COLO668 (cell line): ENCODE measurements around the gene EGFL8.

Experiments used
- DNase-seq: peaks from one replicate; lab custom pipeline; 2025; ENCODE audit not compliant: unreplicated experiment; lab: John Stamatoyannopoulos, UW

The EGFL8 gene

GRCh38 chr6:32167154-32167760 is 2.9 kb downstream of the EGFL8 start:
- peak; percentile 87 for DNase-seq

DNA sequence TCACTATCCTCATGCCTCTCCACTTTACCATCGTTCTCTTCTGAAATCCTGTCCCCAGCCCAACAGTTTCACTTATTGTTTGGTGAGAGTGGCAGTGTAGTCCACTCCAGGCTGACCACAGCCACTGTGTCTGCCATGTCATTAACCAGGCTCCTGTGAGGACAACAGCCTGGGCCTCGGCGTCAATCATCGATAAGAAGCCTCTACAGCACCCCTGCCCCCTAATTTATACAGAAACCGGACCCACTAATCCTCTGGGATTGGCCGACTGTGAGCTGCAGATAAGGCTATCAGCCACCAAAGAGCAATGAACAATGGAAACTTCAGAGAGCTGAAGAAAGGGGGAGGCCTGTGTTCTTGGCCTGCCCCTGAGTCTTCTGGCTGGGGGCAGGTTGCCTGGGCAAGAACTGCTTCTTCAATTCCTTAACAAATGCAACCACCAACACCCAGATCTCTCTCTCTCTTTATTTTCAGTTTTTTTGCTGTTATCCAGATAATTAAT is 3.4 kb downstream of the EGFL8 start:
- DNase-seq, result peak; percentile 15

DNA sequence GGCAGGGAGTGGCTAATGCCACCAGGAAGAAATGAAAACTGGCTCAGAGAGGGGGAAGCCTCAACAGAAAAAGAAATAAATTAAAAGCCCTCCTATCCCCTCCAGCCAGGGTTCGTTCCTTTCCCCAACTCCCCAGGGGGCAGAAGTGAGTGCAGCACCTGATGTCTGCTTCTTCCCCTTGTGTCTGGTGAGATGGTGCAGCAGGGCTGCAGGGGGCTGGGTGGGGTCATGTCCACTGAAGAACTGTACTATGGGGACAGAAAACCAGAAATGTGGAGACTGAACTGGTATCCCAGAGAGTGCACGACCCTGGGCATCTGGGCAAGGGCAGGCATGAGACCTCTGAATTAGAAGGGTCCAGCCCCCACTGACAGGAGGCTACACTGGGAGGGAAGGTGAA is 4.0 kb downstream of the EGFL8 start:
- DNase-seq, result no peak

GRCh38 chr6:32168807-32169591 is 4.6 kb downstream of the EGFL8 start:
- no peak for DNase-seq

- DNase-seq, result no peak
These were observed 5.9 kb downstream of the EGFL8 start for GRCh38 chr6:32170294-32170693.

- DNase-seq, result no peak
These were observed 6.8 kb downstream of the EGFL8 start for GRCh38 chr6:32171234-32171633.

DNA sequence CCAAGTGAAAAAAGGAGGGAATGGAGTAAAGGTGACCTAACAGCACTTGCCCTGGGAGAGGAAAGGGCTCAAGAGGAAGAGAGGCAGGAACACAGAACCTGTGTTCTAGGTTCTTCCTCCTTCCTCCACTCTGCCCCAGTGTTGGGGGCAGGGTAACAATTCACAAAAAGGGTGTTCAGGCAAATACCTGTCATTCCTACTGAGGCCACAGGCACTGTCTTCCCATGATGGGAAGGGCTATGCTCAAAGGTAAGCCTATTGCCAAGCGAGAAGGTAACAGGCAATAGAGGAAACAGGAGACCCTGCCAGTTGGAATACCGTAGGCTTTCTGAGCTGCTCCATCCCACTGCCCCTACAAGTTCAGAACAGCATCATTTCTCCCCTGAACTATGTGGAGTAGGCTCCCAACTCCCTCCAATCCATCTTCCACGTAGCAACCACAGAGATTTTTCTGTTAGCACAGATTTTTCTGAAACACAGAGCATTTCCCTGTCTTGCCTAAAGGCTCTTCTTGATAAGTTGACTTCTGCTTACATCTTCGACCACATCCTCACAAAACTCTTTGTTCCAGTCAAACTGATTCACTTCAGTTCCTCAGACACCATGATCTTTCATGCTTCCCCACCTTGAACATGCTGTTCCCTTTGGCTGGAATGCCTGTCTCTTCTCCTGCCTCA is 8.8 kb downstream of the EGFL8 start:
- no peak for DNase-seq

DNA sequence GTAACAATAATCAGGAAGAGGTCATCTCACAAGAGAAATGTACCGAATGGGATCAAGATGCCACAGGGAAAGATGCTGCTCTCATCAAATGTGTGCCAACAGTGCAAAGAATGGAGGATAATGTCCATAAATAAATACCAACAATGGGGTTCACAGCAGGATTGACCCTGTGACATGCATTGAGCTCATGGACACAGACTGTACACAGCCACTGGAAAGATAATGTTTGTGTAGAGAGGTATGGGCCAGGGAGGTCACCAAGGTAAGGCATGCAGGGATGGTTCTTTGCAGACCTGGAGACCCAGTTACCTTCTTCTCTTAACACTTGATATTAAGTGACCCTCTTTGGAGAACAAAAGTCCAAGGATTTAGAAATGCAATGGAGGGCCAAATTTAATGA is 10.0 kb downstream of the EGFL8 start:
- DNase-seq, result no peak

- no peak for DNase-seq
These were observed 10.9 kb downstream of the EGFL8 start for GRCh38 chr6:32175322-32175710.

- peak; percentile 93 for DNase-seq
These were observed 11.5 kb downstream of the EGFL8 start, which contains the start of gene AGPAT1 for GRCh38 chr6:32175711-32176475. Gene AGPAT1, minus strand, starts transcription at chr6:32176084. Its CDS starts 4,588 bp downstream, at chr6:32171496.

GRCh38 chr6:32176476-32177182 is 12.2 kb downstream of the EGFL8 start:
- DNase-seq, result no peak

- DNase-seq, result peak; percentile 44
These were observed 12.9 kb downstream of the EGFL8 start for GRCh38 chr6:32177183-32177787.

- DNase-seq, result peak; percentile 91
These were observed 13.6 kb downstream of the EGFL8 start, which contains the start of gene RNF5 for GRCh38 chr6:32177788-32178546. Gene RNF5, plus strand, starts transcription at chr6:32178405. Its CDS starts 107 bp downstream, at chr6:32178512.

DNA sequence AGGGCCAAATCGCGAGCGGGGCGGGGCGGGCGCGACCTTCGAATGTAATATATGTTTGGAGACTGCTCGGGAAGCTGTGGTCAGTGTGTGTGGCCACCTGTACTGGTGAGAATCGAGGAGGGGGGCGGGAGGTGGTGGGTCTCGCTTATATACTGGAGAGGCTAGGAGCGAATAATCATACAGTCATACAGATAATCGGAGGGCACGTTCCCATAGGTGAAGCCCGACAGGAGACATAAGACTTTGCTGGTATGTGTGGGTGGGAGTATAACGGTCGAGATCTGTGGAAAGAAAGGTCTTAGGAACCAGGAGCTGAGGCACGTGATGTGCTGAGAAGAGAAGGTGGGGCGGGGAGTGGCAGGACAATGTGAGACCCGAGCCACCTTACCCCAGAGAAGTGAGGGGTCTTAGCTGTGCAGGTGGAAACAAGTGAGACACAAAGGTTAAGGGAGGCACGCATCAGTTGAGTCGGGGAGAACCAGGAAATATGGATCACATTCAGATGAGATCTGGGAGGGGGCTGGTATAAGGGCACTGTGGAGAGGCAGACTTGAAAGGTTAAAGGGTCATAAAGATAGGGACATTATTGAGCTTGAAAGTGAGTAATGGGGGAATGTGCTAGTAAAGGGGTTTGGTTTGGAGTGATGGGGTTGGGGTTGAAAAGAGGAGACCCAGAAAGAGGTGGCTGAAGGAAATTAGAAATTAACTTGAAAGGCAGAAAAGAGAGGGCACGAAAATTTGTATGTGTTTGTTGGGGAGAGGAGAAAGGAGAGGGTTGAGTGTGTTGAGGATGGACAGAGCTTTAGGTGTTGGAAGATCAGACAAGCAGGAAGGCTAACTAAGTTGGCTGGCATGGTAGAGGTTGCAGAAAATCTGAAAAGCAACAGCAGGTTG is 14.4 kb downstream of the EGFL8 start:
- DNase-seq, result no peak

- no peak for DNase-seq
These were observed 15.5 kb downstream of the EGFL8 start for GRCh38 chr6:32179766-32180405.

- no peak for DNase-seq
These were observed 16.8 kb downstream of the EGFL8 start for GRCh38 chr6:32181148-32181702.

GRCh38 chr6:32181915-32182529 is 17.6 kb downstream of the EGFL8 start:
- DNase-seq, result no peak
